GM21360 (cell line): ENCODE results near the gene ARPC4.
"Not testable (repeated sequence)": the region's sequence is repeated elsewhere in the genome, so short reads cannot be mapped to it uniquely, and the experiment has no call there.

ENCODE experiments used
- ATAC-seq: cut with Tn5 transposase; IDR thresholded peaks from one replicate; pipeline ENCODE4 v1.9.1; 2021; ENCODE audit warnings: mild to moderate bottlenecking, moderate library complexity; ENCODE audit not compliant: unreplicated experiment

Gene ARPC4

DNA sequence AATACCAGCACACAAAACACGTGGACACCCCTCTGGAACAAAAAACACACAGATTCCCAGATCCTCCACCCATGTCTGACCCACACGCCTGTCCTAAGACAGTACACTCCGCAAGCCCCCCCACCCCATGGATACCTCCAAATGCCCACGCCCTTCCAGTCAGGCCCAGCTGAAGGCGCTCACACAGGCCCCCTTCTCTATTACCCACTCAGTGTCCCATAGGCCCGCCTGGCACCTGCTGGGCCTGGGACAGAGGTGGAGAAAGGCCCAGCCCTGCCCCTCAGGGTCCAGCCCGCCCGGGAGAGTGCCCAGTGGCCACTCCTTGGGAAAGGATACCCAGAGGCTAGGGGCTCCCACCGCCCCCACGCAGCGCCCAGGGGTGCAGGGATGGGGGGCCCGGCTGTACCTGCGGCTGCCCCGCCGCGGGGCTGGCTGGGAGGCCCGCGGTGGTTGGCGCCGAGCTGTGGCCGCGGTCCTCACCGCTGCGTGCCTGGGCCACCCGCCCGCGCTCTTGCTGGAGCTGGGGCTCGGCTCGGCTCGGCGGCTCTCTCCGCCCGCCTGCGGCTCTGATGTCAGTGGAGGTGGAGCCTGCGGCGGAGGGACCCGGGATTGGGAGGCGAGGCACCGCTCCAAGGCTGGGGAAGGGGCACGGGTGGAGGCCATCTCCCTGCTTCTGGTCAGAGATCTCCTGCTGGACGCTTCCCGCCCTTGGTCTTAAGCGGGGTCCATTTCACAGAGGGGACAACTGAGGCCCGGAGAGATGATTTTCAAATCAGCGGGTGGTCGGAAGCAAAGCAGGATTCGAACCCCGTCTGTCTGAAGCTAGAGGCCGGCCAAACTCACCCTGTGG lies 23.2 kb upstream of the ARPC4 start, which contains the start of gene CAMK1:
Gene CAMK1, minus strand, starts transcription at position 522 of the 850 bp plus-strand sequence. CDS start 2,198 bp downstream, outside the sequence.
- peak; percentile 64 for ATAC-seq

DNA sequence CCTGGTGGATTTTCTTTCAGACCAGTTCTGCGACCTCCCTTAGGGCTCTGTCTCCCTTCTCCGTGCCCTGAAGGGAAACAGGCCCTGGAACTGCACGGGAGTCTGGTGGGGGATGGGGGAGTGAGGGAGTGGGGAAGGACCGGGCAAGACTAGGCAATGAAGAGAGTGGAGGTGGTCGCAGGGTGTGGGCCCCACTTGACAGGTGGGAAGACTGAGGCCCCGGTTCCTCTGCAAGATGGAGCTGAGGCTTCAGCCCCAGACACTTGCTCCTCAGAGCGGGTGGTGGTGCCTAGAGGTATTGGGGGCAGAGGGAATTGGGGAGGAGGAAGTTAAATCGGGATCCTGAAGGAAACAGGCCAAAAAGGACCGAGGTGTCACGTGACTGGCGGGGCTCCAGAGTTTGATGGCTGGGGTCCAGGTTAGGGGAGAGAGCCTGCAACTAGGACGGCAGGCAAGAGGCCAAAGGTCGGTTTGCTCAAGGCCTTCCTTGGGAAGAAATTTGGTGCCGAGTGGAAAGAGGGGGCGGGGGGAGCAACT lies 22.5 kb upstream of the ARPC4 start:
- ATAC-seq: no peak

DNA sequence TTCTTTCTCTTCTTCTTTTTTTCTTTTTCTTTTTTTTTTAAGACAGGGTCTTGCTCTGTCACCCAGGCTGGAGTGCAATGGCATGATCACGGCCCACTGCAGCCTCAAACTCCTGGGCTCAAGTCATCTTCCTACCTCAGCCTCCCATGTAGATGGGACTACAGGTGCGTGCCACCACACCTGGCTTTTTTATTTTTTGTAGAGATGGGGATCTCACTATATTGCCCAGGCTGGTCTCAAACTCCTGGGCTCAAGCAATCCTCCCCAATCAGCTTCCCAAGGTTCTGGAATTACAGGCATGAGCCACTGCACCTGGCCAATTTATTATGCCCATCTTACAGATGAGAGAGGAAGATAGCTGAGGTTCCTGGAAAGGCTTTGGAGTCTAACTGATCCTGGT lies 21.9 kb upstream of the ARPC4 start:
- not testable (repeated sequence) for ATAC-seq

DNA sequence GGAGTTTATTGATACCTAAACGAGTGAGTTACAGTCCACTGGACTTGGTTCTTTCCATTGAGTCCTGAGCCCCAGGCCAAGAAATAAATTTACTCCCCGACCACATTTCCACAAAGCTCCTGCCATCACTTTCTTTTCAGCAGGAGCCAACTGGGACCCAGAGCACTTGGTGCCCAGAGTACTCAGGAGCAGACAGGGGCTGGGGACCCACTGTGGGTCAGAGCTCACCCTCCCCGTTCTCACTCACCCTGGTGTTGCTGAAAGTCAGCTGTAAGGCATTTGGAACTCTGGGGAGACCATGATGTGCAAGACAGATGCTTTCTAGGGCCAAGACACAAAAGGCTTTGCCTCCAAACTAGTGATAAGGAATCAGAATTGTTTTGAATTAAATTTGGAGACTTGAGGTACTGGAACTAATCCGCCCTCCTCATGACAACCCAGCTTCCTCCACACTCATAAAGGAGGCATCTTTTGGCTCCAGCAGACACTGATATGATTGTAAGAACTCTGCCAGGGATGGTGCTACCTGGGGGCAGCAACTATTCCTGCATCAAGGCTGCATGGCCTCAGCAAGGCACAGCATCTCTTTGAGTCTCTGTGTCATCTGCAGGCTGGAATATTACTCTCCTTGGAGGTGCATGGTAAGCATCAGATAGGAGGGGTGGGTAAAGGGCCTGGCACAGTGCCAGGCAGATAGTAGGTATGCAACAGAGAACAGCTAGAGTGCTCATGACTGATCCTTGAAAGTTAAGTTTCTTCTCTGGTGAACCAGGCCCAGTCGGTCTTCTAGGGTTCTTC lies 15.8 kb upstream of the ARPC4 start:
- ATAC-seq: no peak

DNA sequence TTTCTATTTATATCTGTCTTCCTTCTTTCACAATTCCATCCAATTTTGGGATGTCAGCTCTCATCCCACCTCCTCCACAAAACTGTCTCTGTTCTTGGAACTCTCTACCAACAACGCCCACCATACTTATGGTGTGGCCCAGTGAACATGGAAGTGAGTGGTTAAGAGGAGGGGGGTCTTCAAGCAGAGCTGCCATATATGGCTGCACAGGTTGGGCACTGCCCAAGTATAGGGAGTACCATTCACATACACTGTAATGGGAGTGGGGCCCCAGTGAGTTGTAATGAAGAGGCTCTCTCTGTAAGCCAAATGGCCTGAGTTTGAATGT lies 15.2 kb upstream of the ARPC4 start:
- no peak for ATAC-seq

DNA sequence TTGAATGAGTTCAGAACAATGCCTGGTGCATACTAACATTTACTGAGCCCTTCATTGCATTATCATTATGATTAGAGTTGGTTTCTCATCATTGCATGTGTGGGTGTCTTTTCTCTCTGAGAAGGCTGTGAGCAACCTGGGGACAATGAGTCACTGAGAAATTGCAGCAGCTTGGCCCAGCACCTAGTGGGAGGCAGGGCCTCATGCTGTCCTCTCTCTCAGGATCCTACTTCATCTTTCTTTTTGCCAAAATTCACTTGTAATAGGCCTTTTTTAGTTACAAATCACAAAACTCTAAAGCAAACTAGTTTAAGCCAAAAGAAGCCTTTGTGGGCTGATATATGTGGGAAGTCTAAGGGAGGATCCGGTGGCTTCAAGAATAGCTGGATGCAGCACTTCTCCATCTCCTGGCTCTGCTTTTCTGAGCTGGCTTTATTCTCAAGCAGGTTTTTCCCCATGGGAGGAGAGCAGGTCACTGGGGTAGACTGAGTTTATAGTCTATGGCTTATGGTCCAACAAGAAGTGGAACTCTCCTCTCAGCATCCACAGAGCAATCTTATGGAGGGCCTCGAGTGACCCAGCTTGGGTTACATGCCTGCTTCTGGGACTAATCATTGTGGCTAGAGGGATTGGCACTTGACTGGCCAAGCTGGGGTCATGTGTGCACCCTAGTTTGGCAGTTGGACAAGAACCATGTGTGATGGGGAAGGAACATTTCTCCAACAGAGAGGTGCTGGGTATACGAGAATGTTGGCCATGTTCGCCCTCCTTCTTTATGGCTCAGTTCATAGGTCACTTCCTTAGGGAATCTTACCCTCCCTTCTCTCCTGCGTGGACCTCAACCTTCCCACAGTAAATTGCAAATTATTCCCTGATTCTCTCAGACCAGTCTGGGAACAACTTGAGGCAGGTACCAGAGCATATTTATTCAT lies 14.5 kb upstream of the ARPC4 start:
- no peak for ATAC-seq

DNA sequence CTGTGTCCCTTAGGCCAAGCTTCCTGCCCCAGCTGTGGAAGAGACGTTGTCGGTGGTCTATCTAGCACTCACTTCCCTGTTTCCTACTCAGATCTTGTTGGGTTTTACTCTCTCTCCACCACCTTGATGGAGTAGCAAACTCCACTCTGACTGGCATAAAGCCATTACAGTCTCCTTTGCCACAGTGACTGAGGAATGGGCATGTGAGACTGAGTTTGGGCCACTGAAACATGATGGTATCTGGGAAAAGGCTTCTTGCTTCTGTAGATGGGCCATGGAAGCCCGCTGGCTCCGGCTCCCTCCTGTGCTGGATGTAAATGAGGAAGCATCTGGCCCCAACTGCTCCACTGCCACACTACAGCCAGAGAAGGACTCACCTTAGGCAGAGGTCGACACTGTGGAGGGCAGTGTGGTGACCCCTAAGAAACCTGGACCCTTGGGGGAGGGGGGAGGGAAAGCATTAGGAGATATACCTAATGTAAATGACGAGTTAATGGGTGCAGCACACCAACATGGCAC lies 13.7 kb upstream of the ARPC4 start:
- no peak for ATAC-seq

DNA sequence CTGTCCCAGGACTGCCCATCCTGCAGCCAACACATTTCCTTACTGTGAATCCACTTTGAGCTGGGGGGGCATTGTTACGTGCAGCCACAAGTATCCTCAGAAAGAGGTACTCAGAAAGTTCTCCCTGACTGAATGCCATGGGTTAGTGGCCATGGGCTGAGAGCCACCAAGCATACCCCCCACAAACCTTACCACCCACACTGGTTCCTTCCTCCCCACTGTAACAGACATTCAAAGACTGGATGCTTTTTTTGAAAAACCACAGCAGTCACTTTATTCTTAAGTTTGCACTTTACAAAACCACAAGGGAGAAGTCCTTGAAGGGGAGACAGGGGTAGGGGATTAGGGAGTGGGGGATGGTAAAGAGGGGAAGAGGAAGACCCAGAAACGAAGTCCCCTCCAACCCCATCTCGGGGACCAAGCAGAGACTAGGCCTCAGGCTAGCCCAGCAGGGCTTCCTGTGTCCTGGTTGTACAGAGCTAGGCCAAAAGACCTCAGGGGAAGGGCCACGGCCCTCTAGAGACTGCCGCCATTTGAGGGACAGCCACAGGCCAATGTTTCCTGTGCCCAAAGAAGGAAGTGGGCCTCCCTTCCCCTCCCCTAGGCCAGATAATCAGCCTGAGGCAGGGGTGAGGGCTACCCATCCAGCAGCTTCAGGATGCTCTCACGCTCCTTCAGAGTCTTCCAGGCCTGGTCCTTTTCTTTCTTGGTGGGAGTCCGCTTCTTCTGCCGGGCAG lies 13.0 kb upstream of the ARPC4 start:
- ATAC-seq: peak; percentile 46

DNA sequence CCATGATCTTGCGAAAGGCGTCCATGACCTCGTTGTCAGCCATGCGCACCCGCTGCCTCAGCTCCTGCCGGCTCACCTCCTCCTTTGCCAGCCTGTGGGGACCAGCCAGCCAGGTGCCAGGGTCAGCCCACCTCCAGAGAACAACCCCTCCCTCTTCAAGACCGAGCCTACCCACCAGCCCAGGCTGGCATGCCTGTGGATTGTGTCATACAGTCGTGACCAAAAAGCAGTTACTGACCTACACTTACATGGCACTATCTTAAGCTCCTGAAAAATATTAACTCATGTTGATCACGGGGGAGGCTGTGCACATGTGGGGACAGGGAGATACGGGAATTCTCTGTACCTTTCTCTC lies 12.4 kb upstream of the ARPC4 start:
- ATAC-seq: no peak

DNA sequence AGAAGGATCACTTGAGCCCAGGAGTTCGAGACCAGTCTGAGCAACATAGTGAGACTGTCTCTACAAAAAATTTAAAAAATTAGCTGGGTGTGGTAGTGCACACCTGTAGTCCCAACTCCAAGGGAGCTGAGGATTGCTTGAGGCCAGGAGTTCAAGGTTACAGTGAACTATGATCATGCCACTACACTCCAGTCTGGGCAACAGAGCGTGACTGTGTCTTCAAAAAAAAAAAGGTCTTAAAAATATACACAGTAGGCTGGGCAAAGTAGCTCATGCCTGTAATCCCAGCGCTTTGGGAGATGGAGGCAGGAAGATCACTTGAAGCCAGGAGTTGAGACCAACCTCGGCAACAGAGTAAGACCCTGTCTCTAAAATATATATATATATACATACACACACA lies 12.0 kb upstream of the ARPC4 start:
- no peak for ATAC-seq

DNA sequence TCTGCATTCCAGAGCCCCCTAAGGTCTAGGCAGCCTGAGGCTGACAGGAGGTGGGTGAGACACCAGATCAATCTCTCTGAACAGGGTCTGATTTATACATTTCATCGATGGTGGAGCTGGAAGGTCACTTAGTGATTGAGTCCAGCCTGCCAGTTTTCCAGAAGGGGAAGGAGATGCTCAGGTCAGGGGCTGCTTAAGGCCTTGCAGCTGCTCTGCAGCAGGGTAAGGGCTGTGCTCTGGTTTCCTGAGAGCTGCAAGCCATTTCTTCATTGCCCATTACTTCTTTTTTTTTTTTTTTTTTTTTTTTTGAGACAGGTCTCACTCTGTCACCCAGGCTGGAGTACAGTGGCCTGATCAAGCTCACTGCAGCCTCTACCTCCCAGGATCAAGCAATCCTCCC lies 11.3 kb upstream of the ARPC4 start:
- no peak for ATAC-seq

DNA sequence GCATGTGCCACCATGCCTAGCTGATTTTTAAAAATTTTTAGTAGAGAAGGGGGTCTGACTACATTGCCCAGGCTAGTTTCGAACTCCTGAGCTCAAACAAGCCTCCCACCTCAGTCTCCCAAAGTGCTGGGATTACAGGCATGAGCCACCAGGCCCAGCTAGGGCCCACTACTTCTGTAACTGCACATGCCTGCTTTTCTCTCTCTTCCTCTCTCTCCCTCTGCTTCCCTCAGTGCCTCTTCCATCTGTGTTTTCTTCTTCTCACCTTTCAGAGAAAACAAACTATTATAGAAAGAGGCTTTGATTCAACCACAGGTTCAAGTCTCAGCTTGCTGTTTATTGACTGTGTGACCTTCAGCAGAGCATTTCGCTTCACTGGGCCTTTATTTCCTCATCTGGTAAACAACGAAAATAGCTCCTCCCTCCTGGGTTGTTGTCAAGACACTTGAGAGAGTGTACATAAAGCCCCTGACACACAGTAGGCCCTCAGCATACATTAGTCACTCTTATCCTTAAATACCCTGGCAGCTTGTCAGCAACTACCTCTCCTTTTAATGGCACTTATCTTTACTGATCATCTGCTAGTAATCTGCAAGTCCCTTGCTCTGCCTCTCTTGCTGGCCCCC lies 10.8 kb upstream of the ARPC4 start:
- ATAC-seq: no peak

DNA sequence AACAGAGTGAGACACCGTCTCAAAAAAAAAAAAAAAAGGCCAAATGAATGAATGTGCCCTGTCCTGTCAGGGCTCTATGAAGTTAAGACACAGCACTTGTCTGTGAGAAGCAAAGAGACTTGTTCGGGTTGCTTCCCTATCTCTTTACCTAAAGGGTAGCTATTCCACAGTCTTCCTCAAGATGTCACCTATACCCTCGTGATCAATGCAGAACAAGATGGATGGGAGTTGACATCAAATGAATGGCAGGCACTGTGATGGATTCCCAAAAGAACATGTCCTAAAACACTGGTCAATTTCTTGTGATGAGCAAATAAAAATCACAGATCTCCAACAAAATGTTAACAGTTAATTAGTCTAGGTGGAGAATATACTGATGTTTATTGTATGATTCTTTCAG lies 10.1 kb upstream of the ARPC4 start:
- no peak for ATAC-seq

DNA sequence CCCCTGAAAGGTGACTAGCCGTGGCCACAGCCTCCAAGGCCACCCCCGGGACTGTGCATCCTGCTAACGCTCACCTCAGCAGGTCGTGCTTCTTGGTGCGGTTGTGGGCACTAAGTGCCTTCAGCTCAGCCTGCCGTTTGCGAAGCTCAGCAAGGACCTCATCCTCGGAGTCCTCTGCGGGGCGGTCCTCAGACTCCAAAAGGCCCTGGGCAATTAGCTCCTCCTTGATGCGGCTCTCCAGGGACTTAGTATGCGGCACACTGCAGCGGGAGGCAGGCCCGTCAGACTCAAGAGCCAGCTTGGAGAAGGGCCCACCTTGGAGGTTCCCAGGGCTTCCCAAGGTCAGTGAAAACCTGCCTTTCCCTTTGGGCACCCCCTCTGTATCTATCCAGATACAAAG lies 8.9 kb upstream of the ARPC4 start:
- ATAC-seq: no peak

DNA sequence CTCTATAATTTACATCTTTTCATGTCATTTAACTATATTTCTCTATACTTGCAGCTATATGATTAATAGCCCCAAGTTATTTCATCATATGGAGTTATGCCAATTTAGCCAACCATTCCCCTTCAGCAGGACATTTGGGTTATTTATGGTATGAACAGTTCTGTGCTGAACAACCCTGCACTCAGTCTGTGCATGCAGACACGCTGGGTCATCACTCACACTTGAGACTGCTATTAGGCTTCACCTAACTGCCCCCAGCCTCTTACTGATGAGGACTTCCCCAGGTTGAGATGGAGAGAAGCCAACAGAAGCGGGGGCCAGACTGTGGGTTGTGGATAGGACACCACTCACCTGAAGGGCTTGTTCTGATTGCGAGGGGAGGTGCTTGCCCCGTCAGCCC lies 7.9 kb upstream of the ARPC4 start:
- ATAC-seq: no peak

DNA sequence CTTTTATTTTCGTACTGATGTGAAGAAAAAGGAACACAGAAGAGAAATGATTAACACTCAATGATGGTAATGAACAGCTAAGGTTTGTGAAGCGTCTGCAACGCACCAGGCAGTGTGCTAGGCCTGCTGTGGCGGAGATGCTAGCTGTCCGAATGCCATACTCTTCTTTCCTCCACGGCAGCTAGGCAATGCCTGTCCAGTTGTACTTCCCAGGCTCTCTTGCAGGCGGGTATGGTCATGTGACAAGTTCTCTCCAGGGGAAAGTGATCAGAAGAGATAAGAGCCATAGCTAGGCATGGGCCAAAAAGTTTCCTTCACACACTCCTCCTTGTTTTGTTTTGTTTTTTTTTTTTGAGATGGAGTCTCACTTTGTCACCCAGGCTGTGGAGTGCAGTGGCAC lies 7.3 kb upstream of the ARPC4 start:
- ATAC-seq: no peak

DNA sequence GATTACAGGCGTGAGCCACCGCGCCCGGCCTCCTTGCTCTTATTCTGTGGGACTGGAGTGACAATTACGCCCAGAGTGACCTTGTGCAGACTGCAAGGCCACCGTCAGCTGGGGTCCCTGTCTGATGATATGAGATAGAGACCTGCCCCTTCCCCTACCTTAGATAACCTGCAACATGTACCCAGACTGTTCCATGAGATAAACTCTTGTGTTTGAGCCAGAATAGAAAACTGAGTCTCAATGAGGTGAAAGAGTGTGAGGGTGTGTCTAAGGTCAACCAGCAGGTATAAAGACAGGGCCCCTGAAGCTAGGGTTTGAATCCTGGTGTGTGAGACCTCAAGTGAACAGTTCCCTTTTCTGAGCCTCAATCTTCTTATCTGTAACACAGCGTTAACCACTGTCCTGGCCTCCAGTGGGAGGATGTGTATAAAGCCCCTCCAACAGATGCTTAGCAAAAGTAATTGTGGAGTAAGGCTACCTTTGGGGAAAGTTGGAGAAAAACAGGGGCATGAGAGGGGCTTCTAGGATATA lies 6.6 kb upstream of the ARPC4 start:
- ATAC-seq: no peak

DNA sequence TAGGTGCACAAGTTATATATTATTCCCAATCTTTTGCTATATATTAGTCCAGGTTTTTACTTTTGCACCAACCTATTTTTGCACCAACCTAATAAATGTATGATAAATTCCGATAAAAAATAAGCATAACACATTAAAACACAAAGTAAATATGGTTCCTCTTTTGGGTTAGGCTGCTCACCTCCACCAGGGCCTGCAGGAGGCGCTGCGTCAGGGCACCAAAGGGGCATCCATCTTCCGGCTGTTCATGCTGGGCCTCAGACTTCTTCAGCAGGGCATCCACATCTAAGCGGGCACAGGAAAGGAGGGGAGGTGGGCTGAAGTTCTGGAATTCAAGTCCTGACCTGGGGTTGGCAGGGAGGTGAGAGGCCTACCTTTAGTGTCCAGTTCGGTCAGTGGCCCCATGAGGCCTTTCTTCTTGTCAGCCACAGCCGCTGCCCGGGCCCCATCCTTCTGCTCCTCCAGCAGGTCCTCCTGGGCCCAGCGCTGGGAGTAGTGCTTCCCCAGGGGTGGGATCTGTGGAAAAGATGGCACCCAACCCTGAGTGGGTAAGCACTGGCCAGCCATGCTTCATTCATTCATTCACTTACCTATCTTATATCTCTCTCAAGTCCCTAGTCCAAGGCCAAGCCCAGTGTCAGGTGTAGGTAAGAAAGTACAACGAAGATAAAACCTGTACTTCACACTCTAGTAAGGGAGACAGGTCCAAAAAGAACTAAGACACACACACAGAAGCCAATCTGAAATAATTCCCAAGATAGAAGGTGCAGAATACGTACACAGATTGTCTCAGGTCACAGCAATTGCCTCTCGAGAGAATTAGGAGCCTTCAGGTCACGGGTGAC lies 5.8 kb upstream of the ARPC4 start:
- no peak for ATAC-seq
